Spleen (tissue), 11 donors: ENCODE results near the gene FOXK2. TPM values are rescaled to one million over a fixed set of nuclear protein-coding genes. Genes with fewer than 3 reads are reported as not detected.

Source experiments
- DNase-seq: peaks from one replicate; pipeline ENCODE4 v3.0.0-alpha.2; 2020
- H3K27ac ChIP-seq, 8 donors: fragments of 200-600 bp; sonication (generic) in 7 of 8; 1 replicate in 4 of 8; 2 replicates in 4 of 8; pipeline versions ENCODE4 v1.5.0 to v1.8.0; 2016 to 2021; ENCODE audit warnings: inconsistent platforms in 4 of 8, mild to moderate bottlenecking in 4 of 8, moderate library complexity in 1 of 8
- H3K27me3 ChIP-seq, 7 donors: fragments of 200-600 bp; sonication (generic) in 6 of 7; replicated peaks in 1 of 7; 1 replicate in 4 of 7; 2 replicates in 3 of 7; pipeline versions ENCODE4 v1.5.0 to v1.8.0; 2016 to 2021; ENCODE audit warnings: inconsistent platforms in 3 of 7, mild to moderate bottlenecking in 1 of 7
- H3K36me3 ChIP-seq, 6 donors: fragments of 200-600 bp; sonication (generic) in 5 of 6; 1 replicate in 4 of 6; 2 replicates in 2 of 6; pipeline versions ENCODE4 v1.5.0 to v1.8.0; 2016 to 2021; ENCODE audit warnings: inconsistent platforms in 2 of 6
- H3K4me1 ChIP-seq, 6 donors: fragments of 200-600 bp; sonication (generic) in 5 of 6; 1 replicate in 3 of 6; 2 replicates in 3 of 6; pipeline versions ENCODE4 v1.5.0 to v1.8.0; 2016 to 2021; ENCODE audit warnings: inconsistent platforms in 3 of 6
- H3K4me3 ChIP-seq, 8 donors: fragments of 200-600 bp; sonication (generic) in 7 of 8; 1 replicate in 4 of 8; 2 replicates in 4 of 8; pipeline versions ENCODE4 v1.5.0 to v1.8.0; 2016 to 2021; ENCODE audit warnings: inconsistent platforms in 4 of 8, mild to moderate bottlenecking in 4 of 8, moderate library complexity in 2 of 8
- H3K9me3 ChIP-seq, 8 donors: fragments of 200-600 bp; sonication (generic) in 7 of 8; 1 replicate in 4 of 8; 2 replicates in 4 of 8; pipeline versions ENCODE4 v1.5.0 to v1.8.0; 2016 to 2021; ENCODE audit warnings: inconsistent platforms in 4 of 8
- POLR2A ChIP-seq, 3 donors: fragments of 450-650 bp; IDR thresholded peaks; one replicate each; pipeline ENCODE4 v1.5.1; 2017; ENCODE audit warnings: antibody characterized with exemption in 3 of 3, mild to moderate bottlenecking in 1 of 3
- POLR2AphosphoS5 ChIP-seq, 3 donors: sonication (generic); formaldehyde crosslinking; IDR thresholded peaks; one replicate each; pipeline ENCODE4 v1.5.1; 2017; ENCODE audit warnings: antibody characterized with exemption in 3 of 3
- WGBS, 5 donors: extraction: QIAGEN DNeasy Blood & Tissue Kit in 3 of 5; methylation state at CpG; one replicate each; pipeline versions ENCODE4 v1.1.5 to v1.1.7; 2013 to 2018; 5-methylcytosine and 5-hydroxymethylcytosine counted together
- intact Hi-C: fragments of 100-400 bp; cut with DNase I; formaldehyde crosslinking; loops from one replicate; pipeline ENCODE4 v1.15.0; 2023; ENCODE audit warnings: low total_unique reads
- polyA plus RNA-seq, 3 donors: library from polyadenylated mRNA; stranded (reverse); fragments of 200-250 nt; gene quantifications; one replicate each; pipeline ENCODE4 v1.2.1, GENCODE V29; 2013
- total RNA-seq, 7 donors: library from RNA; depleted of rRNA in 3 of 7; stranded (reverse); fragments of >200 nt in 3 of 7; fragmentation: NEBNext Ultra II Directional in 4 of 7; extraction: Animal tissue kit (Norgen Biotek cat#: 25700) in 4 of 7; gene quantifications; one replicate each; pipeline versions ENCODE4 v1.1.0 to v1.2.1, GENCODE V29; 2016 to 2021
- TF ChIP-seq, protein P1 (sequence below), 11 experiments: fragments of 200-600 bp in 7 of 11; fragments of 450-650 bp in 4 of 11; sonication (generic) in 4 of 11; IDR thresholded peaks in 8 of 11; conservative IDR thresholded peaks in 3 of 11; 1 replicate in 7 of 11; 2 replicates in 4 of 11; pipeline versions ENCODE4 v1.4.0 to v1.8.0; 2016 to 2021; ENCODE audit warnings: antibody characterized with exemption in 11 of 11, inconsistent platforms in 4 of 11, mild to moderate bottlenecking in 1 of 11
- donor health status: healthy with polysubstance abuse.
- donor health status: DM: no; HTN: no; CAD: no; lungs with moderate emphysema.
- donor health status: DM: no; HTN: no; CAD: no.
- donor health status: Bipolar disorder and iron deficiency.
- donor health status: healthy.
- donor health status: DM: no; HTN: no; CAD: no.
- donor health status: DM: yes; HTN: yes; CAD: no.

FOXK2 gene
- total and polyA plus RNA-seq, 10 donors, result 10.4 to 55.1 (median 45.2) TPM

DNA sequence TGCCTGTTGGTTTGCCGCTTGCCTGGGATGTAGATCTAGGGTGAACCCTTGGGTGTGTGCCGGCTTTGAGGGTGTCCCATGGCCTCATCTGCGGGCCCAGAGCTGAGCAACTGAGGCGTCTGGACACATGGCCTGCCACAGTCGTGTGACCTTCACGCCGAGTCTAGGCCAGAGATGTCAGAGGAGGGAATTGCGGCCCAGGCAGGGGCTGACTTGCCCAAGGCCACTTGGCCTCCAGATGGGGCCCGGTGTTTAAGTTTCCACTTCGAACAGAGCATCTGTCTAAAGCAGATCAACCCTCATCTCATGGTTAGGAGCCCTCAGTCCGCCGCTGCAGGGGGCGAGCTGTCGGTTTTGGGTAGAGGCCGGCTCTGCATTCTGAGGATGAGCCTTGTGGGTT is 28.0 kb upstream of the FOXK2 start:
- peaks cover 3 to 41% (median 25%) of the 10 kb centered on the region in 6 donors for H3K36me3 ChIP-seq
- 84 to 94% (median 89%) methylated on average over 13 to 15 of the region's 15 CpGs for WGBS, 5 donors
- intact Hi-C loops, result loop anchor here (10.0 kb wide), 1 partner anchor 63 kb away; no protein-coding TSS in a partner anchor
- no peak for DNase-seq
- TF ChIP-seq, protein P1, sequence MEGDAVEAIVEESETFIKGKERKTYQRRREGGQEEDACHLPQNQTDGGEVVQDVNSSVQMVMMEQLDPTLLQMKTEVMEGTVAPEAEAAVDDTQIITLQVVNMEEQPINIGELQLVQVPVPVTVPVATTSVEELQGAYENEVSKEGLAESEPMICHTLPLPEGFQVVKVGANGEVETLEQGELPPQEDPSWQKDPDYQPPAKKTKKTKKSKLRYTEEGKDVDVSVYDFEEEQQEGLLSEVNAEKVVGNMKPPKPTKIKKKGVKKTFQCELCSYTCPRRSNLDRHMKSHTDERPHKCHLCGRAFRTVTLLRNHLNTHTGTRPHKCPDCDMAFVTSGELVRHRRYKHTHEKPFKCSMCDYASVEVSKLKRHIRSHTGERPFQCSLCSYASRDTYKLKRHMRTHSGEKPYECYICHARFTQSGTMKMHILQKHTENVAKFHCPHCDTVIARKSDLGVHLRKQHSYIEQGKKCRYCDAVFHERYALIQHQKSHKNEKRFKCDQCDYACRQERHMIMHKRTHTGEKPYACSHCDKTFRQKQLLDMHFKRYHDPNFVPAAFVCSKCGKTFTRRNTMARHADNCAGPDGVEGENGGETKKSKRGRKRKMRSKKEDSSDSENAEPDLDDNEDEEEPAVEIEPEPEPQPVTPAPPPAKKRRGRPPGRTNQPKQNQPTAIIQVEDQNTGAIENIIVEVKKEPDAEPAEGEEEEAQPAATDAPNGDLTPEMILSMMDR (IDR thresholded peaks at IDR 0.05 in 8 of 11, conservative IDR thresholded peaks at IDR 0.05 in 3 of 11), result no peak
- TF ChIP-seq POLR2A (IDR thresholded peaks at IDR 0.05) (no peak), POLR2AphosphoS5 (IDR thresholded peaks at IDR 0.05) (no peak)
- no peaks in the 10 kb centered on the region for H3K27me3 ChIP-seq
- H3K4me1 ChIP-seq, result peaks cover 2 to 26% (median 21%) of the 10 kb centered on the region in 6 donors
- no peaks in the 10 kb centered on the region for H3K9me3 ChIP-seq
- H3K27ac ChIP-seq, result no peak overlapping the region
- H3K4me3 ChIP-seq, result no peak overlapping the region

GRCh38 chr17:82492643-82493225 is 26.8 kb upstream of the FOXK2 start:
- Histone ChIP-seq H3K27ac (no peak overlapping the region), H3K36me3 (peaks cover 0 to 29% (median 13%) of the 10 kb centered on the region in 6 donors), H3K4me1 (peaks cover 5 to 35% (median 29%) of the 10 kb centered on the region in 6 donors), H3K9me3 (no peaks in the 10 kb centered on the region), H3K27me3 (no peaks in the 10 kb centered on the region), H3K4me3 (no peak overlapping the region)
- intact Hi-C loops, result loop anchor here (10.0 kb wide), 1 partner anchor 62 kb away; no protein-coding TSS in a partner anchor
- TF ChIP-seq, protein P1 (IDR thresholded peaks at IDR 0.05 in 8 of 11, conservative IDR thresholded peaks at IDR 0.05 in 3 of 11), result no peak
- TF ChIP-seq POLR2A (IDR thresholded peaks at IDR 0.05) (no peak), POLR2AphosphoS5 (IDR thresholded peaks at IDR 0.05) (no peak)
- WGBS, 5 donors, result 85 to 93% (median 92%) methylated on average over 13 of the region's 13 CpGs
- no peak for DNase-seq

GRCh38 chr17:82493226-82493781 is 26.2 kb upstream of the FOXK2 start:
- TF ChIP-seq POLR2AphosphoS5 (IDR thresholded peaks at IDR 0.05) (no peak), POLR2A (IDR thresholded peaks at IDR 0.05) (no peak)
- TF ChIP-seq, protein P1 (IDR thresholded peaks at IDR 0.05 in 8 of 11, conservative IDR thresholded peaks at IDR 0.05 in 3 of 11), result no peak
- Histone ChIP-seq H3K27ac (no peak overlapping the region), H3K36me3 (peaks cover 0 to 24% (median 7%) of the 10 kb centered on the region in 6 donors), H3K27me3 (no peaks in the 10 kb centered on the region), H3K9me3 (no peaks in the 10 kb centered on the region), H3K4me1 (peaks cover 5 to 40% (median 35%) of the 10 kb centered on the region in 6 donors), H3K4me3 (no peak overlapping the region)
- no peak for DNase-seq
- 83 to 94% (median 87%) methylated on average over 12 of the region's 12 CpGs for WGBS, 5 donors
- intact Hi-C loops, result loop anchor here (10.0 kb wide), 1 partner anchor 61 kb away; no protein-coding TSS in a partner anchor
